Neural cell (in vitro differentiated cells): ENCODE data around the gene CHCHD3.

ENCODE experiments used
- CTCF ChIP-seq: fragments of 450-650 bp; IDR thresholded peaks from 2 replicates; pipeline ENCODE4 v1.5.1; 2014; ENCODE audit warnings: antibody characterized with exemption, mild to moderate bottlenecking, moderate library complexity; ENCODE audit not compliant: poor library complexity, severe bottlenecking
- EP300 ChIP-seq: fragments of 450-650 bp; conservative IDR thresholded peaks from 2 replicates; pipeline ENCODE4 v1.6.1; 2014; ENCODE audit warnings: antibody characterized with exemption, mild to moderate bottlenecking, moderate library complexity; ENCODE audit not compliant: poor library complexity, severe bottlenecking
- EZH2 ChIP-seq: fragments of 200-600, 300-800 bp; shearing (Covaris generic), sonication (generic); IDR thresholded peaks from 2 replicates; pipeline ENCODE4 v1.6.1; 2014; ENCODE audit warnings: antibody characterized with exemption, low read length, borderline replicate concordance, mild to moderate bottlenecking; ENCODE audit not compliant: insufficient read depth, poor library complexity, severe bottlenecking
- POLR2AphosphoS5 ChIP-seq: IDR thresholded peaks from 2 replicates; pipeline ENCODE4 v1.6.1; 2012
- RAD21 ChIP-seq: fragments of 450-650 bp; conservative IDR thresholded peaks from 2 replicates; pipeline ENCODE4 v1.6.1; 2014; ENCODE audit warnings: antibody characterized with exemption, mild to moderate bottlenecking, moderate library complexity
- TAF1 ChIP-seq: IDR thresholded peaks from 2 replicates; pipeline ENCODE4 v1.6.1; 2012; ENCODE audit warnings: low read depth
- TF ChIP-seq, protein P1 (sequence below): IDR thresholded peaks from 2 replicates; pipeline ENCODE4 v1.6.1; 2012; ENCODE audit warnings: borderline replicate concordance

DNA sequence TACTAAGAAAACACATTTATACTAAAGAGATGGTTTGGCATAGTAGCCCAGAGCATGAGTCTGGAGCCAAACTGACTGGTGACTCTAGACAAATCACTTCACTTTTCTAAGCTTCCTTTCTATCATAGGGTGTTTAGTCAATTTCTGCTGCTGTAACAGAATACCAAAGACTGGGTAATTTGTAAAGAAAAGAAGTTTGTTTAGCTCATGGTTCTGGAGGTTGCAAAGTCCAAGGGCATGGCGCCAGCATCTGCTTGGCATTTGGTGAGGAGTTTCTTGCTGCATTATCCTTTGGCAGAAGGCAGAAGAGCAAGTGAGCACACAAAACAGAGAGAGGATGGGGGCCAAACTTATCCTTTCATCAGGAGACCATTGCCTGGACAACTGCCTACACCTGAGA lies 146.3 kb downstream of the CHCHD3 start:
- TF ChIP-seq CTCF = no peak
- no peak for TF ChIP-seq EP300
- TF ChIP-seq, protein P1, sequence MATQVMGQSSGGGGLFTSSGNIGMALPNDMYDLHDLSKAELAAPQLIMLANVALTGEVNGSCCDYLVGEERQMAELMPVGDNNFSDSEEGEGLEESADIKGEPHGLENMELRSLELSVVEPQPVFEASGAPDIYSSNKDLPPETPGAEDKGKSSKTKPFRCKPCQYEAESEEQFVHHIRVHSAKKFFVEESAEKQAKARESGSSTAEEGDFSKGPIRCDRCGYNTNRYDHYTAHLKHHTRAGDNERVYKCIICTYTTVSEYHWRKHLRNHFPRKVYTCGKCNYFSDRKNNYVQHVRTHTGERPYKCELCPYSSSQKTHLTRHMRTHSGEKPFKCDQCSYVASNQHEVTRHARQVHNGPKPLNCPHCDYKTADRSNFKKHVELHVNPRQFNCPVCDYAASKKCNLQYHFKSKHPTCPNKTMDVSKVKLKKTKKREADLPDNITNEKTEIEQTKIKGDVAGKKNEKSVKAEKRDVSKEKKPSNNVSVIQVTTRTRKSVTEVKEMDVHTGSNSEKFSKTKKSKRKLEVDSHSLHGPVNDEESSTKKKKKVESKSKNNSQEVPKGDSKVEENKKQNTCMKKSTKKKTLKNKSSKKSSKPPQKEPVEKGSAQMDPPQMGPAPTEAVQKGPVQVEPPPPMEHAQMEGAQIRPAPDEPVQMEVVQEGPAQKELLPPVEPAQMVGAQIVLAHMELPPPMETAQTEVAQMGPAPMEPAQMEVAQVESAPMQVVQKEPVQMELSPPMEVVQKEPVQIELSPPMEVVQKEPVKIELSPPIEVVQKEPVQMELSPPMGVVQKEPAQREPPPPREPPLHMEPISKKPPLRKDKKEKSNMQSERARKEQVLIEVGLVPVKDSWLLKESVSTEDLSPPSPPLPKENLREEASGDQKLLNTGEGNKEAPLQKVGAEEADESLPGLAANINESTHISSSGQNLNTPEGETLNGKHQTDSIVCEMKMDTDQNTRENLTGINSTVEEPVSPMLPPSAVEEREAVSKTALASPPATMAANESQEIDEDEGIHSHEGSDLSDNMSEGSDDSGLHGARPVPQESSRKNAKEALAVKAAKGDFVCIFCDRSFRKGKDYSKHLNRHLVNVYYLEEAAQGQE = no peak
- TF ChIP-seq POLR2AphosphoS5 = no peak
- no peak for TF ChIP-seq EZH2
- no peak for TF ChIP-seq RAD21
- TF ChIP-seq TAF1 = no peak
